HEK293T (cell line): ENCODE data around the gene INKA2.

ENCODE experiments used
- CTCF ChIA-PET: fragments of 350-600 bp; formaldehyde crosslinking; extraction: SDS; loops from one replicate; lab custom pipeline; 2021; ENCODE audit warnings: antibody characterized with exemption, inconsistent platforms; lab: Yijun Ruan, JAX
- POLR2A ChIA-PET: fragments of 350-600 bp; formaldehyde crosslinking; extraction: SDS; loops from one replicate; lab custom pipeline; 2020; ENCODE audit warnings: antibody characterized with exemption, inconsistent platforms; lab: Yijun Ruan, JAX
- DNase-seq: peaks from one replicate; pipeline ENCODE4 v3.0.0; 2012; ENCODE audit warnings: mixed read lengths; ENCODE audit errors: extremely low spot score
- ARNT ChIP-seq: fragments of 450-650 bp; IDR thresholded peaks from 2 replicates; pipeline ENCODE4 v1.6.1; 2017; ENCODE audit warnings: mild to moderate bottlenecking
- BHLHE40 ChIP-seq: fragments of 450-650 bp; IDR thresholded peaks from 2 replicates; pipeline ENCODE4 v1.6.1; 2016; ENCODE audit warnings: mild to moderate bottlenecking, moderate library complexity, borderline replicate concordance
- CTBP1 ChIP-seq: fragments of 450-650 bp; IDR thresholded peaks from 2 replicates; pipeline ENCODE4 v1.6.1; 2016; ENCODE audit warnings: borderline replicate concordance
- ELF4 ChIP-seq: fragments of 450-650 bp; IDR thresholded peaks from 2 replicates; pipeline ENCODE4 v1.6.1; 2017; ENCODE audit warnings: antibody characterized with exemption
- FOXA1 ChIP-seq: fragments of 450-650 bp; IDR thresholded peaks from 2 replicates; pipeline ENCODE4 v1.6.1; 2016; ENCODE audit warnings: mild to moderate bottlenecking
- FOXK2 ChIP-seq: fragments of 450-650 bp; IDR thresholded peaks from 2 replicates; pipeline ENCODE4 v1.6.1; 2016; ENCODE audit warnings: mild to moderate bottlenecking
- FOXM1 ChIP-seq: fragments of 450-650 bp; IDR thresholded peaks from 2 replicates; pipeline ENCODE4 v1.6.1; 2017; ENCODE audit warnings: mild to moderate bottlenecking, borderline replicate concordance
- HDGF ChIP-seq: fragments of 450-650 bp; IDR thresholded peaks from 2 replicates; pipeline ENCODE4 v1.6.1; 2017; ENCODE audit warnings: antibody characterized with exemption, borderline replicate concordance
- L3MBTL2 ChIP-seq: fragments of 450-650 bp; conservative IDR thresholded peaks from 2 replicates; pipeline ENCODE4 v1.6.1; 2016; ENCODE audit warnings: mild to moderate bottlenecking
- LEF1 ChIP-seq: fragments of 450-650 bp; IDR thresholded peaks from 2 replicates; pipeline ENCODE4 v1.6.1; 2017; ENCODE audit warnings: mild to moderate bottlenecking, borderline replicate concordance
- NFRKB ChIP-seq: fragments of 450-650 bp; IDR thresholded peaks from 2 replicates; pipeline ENCODE4 v1.6.1; 2016; ENCODE audit warnings: mild to moderate bottlenecking, moderate library complexity
- PKNOX1 ChIP-seq: fragments of 450-650 bp; IDR thresholded peaks from 2 replicates; pipeline ENCODE4 v1.6.1; 2016
- SP1 ChIP-seq: fragments of 450-650 bp; IDR thresholded peaks from 2 replicates; pipeline ENCODE4 v1.6.1; 2017
- SUZ12 ChIP-seq: fragments of 450-650 bp; IDR thresholded peaks from 2 replicates; pipeline ENCODE4 v1.6.1; 2016; ENCODE audit warnings: mild to moderate bottlenecking
- TARDBP ChIP-seq: fragments of 450-650 bp; IDR thresholded peaks from 2 replicates; pipeline ENCODE4 v1.6.1; 2016
- ZNF384 ChIP-seq: fragments of 450-650 bp; IDR thresholded peaks from 2 replicates; pipeline ENCODE4 v1.6.1; 2016

The INKA2 gene

DNA sequence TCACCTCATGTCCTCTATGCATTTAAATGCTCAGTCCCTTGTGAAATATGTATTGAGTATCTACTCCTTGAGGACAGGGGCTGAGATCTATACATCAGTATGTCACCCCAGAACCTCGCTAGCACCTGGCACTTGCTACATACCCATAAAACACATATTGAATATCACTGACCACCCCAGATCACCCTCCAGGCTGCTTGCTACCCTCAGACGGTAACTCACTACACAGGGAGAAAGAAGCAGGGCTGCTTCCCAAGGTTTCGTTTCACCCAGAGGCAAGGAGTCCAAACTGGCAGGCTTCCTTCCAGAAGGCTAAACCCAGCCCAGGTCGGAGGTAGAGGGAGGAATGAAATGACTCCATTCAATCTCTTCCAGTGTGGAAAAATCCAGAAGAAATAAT is 8.5 kb downstream of the INKA2 start:
- TF ChIP-seq ARNT (no peak), NFRKB (no peak), HDGF (no peak), L3MBTL2 (no peak), FOXM1 (no peak), ELF4 (no peak), CTBP1 (no peak), FOXA1 (no peak), BHLHE40 (no peak)
- DNase-seq = no peak
- CTCF ChIA-PET = interaction anchor here (2.1 kb wide), 1 partner anchor 16 kb away, joined by 7 read pairs; no protein-coding TSS in a partner anchor
- POLR2A ChIA-PET = no interaction called here

DNA sequence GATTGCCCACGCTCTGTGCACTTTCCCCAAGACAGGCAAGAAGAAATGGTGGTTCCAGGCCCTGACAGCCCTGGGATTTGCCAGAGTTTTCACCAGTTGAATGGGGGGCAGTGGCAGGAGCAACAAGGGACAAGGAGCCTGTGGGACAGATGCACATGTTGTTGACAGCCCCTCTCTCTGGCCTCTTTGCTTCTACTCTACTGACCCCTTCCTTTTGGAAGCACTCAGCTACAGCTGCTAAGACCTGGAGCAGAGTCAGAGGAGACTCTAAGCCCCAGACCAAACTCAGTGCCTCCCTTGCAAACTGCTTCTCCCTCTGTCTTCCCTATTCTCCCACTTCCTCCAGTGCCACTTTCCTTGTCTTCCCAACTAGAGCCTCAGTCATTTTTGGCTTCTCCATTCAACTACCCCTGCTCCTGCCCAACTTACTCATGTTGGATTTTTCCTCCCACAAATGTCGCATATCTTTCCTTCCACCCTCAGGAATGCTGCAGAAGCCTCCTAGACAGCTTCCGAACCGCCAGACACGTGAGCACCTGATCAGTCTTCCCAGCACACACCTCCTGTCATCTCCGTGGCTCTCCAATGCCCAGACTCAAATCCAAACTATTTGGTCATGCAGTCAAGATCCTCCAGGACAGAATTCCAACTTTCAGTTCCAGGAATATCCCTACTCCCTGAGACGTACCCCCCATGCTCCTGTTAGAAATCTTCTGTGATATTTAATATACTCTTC is 9.1 kb downstream of the INKA2 start:
- CTCF ChIA-PET = interaction anchor here (2.1 kb wide), 1 partner anchor 15 kb away, joined by 7 read pairs; no protein-coding TSS in a partner anchor
- no peak for DNase-seq
- POLR2A ChIA-PET = no interaction called here
- TF ChIP-seq SUZ12 = no peak
- TF ChIP-seq PKNOX1 = no peak
- TF ChIP-seq TARDBP = no peak
- no peak for TF ChIP-seq ZNF384
- TF ChIP-seq HDGF = no peak
- no peak for TF ChIP-seq SP1

- POLR2A ChIA-PET = interaction anchor here (0.9 kb wide), 1 partner anchor 10 kb away, joined by 3 read pairs; the partner anchor contains the start of gene INKA2
- no peak for DNase-seq
- CTCF ChIA-PET = no interaction called here
- TF ChIP-seq TARDBP (no peak), LEF1 (no peak), HDGF (no peak), L3MBTL2 (no peak), ELF4 (no peak), CTBP1 (no peak), SUZ12 (no peak), SP1 (no peak), FOXK2 (no peak), ARNT (no peak)
Measured at GRCh38 chr1:111729271-111729921, 9.8 kb downstream of the INKA2 start.

DNA sequence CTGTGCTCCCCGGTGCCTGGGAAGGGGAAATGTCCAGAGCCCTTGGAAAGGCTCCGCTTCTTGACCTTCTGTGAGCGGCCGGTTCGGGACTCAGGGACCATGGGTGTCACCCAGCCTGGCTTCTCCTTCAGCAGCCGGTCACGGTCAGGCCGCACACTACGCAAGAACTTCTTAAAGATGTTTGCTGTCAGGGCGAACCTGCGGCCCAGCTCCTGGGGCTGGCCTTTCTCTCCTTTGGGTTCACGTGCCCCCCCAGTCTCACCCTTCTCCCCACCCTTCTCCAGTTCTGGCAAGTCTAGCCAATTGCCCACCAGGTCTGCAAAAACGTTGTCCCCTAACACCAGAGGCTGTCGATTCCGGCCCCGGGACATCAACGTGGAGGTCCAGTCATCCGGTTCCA is 12.1 kb downstream of the INKA2 start:
- ChIA-PET CTCF (no interaction called here), POLR2A (interaction anchor here (1.3 kb wide), 1 partner anchor 28 kb away, joined by 4 read pairs; no protein-coding TSS in a partner anchor)
- TF ChIP-seq PKNOX1 (no peak), ELF4 (no peak), NFRKB (no peak), HDGF (no peak), ZNF384 (no peak), LEF1 (no peak), FOXM1 (no peak), CTBP1 (no peak), TARDBP (no peak), SUZ12 (no peak), BHLHE40 (no peak), ARNT (no peak), FOXA1 (no peak), FOXK2 (no peak), L3MBTL2 (no peak), SP1 (no peak)
- DNase-seq = no peak

GRCh38 chr1:111725192-111725591 is 14.0 kb downstream of the INKA2 start:
- DNase-seq = no peak
- no peak for TF ChIP-seq SUZ12
- no peak for TF ChIP-seq BHLHE40
- no peak for TF ChIP-seq FOXK2
- no peak for TF ChIP-seq ELF4
- no peak for TF ChIP-seq SP1
- TF ChIP-seq ZNF384 = no peak
- TF ChIP-seq L3MBTL2 = no peak
- no peak for TF ChIP-seq PKNOX1
- TF ChIP-seq ARNT = no peak
- TF ChIP-seq LEF1 = no peak
- TF ChIP-seq HDGF = no peak
- TF ChIP-seq FOXA1 = no peak
- no peak for TF ChIP-seq CTBP1
- no peak for TF ChIP-seq NFRKB
- no peak for TF ChIP-seq FOXM1
- ChIA-PET POLR2A (interaction anchor here (1.0 kb wide), 1 partner anchor 14 kb away, joined by 5 read pairs; the partner anchor contains the start of gene INKA2), CTCF (no interaction called here)
